GM21360 (cell line): ENCODE measurements around the gene OARD1.
A peak's percentile ranks its signal among the peaks of the same experiment; 100 is the strongest.

Source experiments
- ATAC-seq: cut with Tn5 transposase; IDR thresholded peaks from one replicate; pipeline ENCODE4 v1.9.1; 2021; ENCODE audit warnings: mild to moderate bottlenecking, moderate library complexity; ENCODE audit not compliant: unreplicated experiment

The OARD1 gene

DNA sequence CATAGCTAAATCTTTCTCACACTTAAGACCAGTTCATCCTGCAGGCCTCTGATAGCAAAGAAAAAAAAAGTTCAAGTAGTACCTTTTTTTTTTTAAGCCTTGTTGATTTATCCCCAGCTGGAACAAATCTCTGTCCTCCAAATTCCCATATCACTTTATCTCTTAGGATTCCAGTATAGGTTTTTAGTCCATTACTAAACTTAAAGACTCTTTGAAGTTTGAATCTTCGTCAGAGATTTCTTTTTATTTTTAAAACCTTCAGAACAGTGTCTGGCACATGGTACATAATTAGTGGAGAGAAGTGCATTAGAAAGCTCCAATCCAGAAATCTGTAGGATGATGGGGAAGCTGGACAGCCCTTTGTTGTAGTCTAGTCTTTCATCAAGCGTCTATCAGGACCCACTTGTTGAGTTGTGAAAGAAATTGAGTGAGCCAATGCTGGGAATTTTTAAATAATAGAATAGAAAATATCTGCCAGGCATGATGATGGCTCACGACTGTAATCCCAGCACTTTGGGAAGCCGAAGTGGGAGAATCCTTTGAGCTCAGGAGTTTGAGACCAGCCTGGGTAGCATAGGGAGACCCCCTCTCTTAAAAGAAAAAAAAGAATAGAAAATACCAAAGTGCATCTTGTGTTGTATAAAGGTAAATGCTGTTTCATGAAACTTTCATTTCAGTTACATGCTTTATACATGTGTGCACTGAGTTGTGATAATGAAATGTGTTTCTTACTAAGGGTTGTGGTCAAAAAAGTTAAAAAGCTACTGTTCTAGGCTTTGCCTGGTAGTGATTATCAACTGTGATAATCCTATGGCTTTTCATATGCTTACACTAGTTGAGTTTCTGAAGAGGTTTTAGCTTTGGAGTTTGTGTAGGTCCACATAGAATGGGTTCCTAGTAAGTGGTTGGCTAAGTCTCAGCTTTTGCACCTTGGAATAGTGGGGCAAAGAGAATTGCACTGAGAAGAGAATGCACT, 3.8 kb upstream of the OARD1 start:
- ATAC-seq: no peak

DNA sequence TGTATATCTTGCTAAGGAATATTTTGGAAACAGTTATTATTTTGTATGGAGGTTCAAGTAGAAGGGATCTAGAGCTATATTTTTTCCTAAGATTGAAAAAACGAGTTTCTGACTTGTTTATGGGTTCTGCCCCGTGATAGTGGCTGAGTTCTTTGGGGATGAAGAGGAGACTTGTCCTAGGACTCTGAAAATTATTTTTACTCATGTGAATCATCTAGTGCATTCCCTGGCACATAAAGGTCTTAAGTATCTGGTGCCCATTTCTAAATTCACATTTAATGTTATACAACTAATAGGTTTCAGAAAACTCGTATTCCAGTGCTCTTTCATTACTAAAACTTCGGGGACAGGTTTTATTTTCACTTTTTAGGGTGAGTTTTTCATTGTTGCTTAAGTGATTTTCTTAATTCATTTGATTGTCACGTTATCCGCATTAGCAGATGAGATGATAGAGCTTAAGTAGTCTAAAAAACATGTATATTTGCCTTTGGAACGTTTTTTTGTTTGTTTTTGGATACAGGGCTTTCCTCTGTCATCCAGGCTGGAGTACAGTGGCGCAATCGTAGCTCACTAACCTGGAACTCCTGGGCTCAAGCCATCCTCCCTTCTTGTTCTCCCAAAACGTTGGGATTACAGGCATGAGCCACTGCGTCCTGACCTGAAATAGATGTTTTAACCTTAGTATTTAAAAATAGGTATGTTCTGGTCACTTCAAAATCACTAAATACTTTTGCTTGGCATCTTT, 2.7 kb upstream of the OARD1 start:
- ATAC-seq: no peak

DNA sequence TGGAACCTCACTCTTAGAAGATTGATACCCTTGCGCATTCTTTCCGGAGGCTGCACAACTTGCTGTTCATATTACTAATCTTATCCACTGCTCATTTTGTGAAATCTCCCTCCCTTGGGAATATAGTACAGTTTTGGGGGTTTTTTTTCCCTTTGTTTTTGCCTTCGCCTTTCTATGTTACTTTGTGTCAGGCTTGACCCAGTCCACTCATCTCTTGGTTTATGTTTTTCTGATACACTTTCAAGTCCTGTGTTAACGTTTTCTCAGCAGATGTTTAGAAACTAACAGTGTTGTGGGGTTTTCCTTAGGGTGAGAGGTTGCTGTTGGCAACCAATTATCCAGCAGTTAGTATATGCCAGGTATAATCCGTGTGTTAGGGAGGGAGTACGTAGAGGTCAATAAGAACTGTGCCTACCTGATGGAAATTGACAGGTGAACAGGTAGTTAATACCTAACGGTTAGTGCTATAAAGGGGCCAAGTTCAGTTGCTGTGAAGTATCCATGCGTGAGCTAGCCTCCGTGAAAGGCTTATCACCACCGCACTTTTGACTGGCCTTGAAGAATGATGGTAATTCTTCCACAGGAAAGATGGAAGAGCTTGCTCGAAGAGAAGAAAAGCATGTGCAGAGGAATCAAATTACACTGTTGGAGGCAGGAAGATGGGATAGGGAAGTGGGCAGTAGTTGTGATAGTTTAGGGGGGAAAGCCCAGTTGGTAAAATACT, 2.0 kb upstream of the OARD1 start:
- no peak for ATAC-seq

DNA sequence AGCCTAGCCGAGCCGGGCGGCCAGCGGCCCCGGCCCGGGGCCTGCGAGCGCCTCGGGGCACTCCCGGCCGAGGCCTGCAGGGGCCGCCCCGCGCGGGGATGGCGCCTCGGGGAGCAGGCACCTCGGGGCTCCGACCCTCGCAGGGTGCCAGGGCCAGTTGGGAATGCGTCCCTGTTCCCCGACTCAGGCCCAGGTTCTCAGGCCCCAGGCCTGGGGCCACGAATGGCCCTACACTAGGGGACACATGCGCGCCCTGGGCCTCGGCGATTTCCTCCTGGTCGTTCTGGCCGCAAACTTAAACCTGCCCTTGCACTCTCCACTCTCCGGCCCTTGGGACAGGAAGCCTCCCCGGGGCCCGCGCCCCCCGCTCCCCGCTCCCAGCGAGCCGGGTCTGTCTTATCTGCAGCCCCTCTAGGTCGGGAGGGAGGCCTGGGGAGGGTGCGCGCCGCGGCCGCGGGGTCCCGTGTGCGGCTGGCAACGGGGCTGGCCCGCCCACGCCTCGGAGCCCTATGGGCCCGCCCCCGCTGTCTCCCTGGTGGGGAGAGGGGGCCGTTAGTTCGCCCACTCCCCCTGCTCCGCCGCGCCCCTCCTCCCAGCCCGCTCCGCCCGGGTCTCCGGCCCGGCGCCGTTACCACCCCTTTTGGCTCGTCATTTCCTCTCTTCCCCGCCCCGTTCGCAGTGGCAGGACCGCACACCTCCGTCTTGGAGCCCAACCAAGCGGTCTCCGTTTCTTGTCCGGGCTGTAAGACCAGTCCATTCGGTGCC, 1.2 kb upstream of the OARD1 start:
- peak; percentile 21 for ATAC-seq

DNA sequence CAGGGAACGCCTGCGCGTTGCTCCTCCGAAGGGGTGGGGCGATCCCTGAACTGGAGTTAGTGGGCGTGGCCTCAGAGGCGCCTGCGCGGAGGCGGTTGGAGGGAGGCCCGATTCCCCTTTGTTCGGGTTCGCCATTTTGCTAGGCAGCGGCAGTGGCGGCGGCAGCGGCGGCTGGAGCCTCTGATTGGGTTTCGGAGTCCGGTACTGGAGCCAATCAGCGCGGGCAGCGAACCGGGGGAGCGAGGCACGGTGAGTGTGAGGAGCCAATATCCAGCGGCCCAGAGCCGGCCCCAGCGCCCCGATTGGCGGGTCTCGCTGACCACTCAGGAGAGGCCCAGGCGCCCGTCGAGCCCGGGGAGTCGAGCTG, 663 bp upstream of the OARD1 start, which contains the start of gene NFYA:
Gene NFYA, plus strand, starts transcription at position 139 of the 367 bp plus-strand sequence. CDS start 6,116 bp downstream, outside the sequence.
- peak; percentile 62 for ATAC-seq

DNA sequence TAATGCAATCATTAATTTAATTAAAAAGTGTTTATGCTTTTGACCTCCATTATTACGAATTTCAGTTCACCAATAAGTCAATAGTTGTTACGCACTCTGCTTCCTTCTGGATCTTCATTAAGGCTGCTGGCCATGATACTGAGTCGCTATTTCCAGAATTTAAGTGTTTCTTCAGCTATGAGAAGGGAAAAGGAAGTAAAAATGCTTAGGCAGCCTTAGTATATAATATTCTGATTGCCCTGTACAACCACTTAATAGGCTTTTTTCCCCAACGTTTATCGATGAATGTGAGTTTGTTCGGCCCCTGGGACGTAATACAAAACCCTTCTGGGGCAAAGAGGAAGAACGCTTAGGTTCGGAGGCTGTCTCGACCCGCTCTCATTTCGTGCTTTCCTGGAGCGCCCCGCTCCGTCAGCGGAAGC, 644 bp downstream of the OARD1 start:
- ATAC-seq: no peak

DNA sequence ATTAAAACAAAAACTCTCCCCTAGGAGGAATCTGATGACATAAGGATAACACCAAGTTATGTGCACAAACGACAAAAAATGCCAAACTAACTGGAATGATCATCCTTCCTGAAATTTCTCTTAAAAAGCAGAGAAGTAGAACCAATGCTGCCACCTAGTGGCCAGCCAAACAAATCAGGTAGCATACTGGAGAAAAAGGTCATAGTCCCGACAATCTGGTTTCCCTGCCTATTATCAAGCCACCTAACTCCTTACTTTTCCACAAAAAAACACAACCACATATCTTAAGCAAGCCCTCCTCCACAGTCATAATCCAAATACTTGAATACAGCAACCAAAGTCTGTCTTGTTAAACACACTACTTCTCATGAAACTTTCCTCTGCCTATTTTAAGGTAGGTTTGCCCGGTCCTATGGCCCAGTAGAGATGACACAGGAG, 5.3 kb downstream of the OARD1 start:
- no peak for ATAC-seq

DNA sequence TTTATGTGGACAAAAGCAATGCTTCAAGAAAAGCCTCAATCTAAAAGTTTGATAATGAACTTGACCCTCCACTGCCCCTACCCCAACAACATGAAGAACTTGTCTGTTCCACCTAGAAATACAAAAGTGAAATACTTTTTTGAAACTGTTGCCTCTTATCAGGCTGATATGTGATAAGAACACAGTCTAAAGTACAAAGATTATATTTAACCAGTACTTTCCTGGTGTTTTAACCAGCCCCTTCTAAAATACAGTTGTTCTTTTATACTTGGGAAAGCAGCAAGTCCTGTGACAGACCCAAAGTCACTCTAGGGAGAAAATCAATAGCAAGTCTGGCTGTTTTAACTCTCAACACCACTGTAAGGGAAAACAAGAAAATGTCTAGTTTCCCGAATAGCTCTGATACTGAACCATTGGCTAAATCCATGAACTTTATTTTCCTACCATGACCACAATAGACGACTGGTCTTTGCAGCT, 6.6 kb downstream of the OARD1 start:
- ATAC-seq: no peak

DNA sequence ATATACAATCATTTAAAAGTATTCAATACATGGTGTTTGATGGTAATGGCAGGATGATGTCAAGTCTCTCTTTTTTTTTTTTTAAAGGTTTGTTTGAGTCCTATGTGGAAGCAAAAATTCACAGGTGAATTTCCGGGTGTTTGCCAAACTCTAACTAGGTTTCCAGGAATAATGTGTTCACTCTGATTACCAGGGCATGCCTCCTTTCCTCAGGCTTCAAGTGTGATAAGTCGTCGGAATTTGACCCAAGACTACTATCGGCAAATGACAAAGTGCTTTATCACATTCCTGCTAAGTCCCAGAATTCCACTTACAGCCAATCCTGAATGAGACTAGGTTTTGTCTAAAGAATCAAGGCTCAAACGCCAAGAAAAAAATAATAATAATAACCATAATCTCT, 7.3 kb downstream of the OARD1 start:
- ATAC-seq: no peak

DNA sequence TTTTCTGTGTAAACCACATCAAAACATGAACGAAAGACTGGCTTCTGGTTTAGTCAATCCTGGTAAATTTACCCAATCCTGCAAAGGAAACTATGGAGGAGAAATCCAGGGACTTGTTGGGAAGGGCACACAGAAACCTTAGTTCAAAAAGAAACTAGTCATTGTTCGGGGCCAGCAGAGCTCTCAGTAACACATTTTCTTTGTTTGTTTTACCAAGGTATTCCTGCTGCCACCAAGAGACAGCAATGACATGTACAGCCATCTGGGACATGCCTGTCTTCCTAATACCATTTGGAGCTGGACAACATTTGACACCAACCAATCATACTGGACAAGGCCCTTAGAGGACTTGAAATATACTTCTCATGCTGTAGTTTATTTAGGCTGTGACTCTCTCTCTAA, 8.3 kb downstream of the OARD1 start:
- ATAC-seq: no peak

DNA sequence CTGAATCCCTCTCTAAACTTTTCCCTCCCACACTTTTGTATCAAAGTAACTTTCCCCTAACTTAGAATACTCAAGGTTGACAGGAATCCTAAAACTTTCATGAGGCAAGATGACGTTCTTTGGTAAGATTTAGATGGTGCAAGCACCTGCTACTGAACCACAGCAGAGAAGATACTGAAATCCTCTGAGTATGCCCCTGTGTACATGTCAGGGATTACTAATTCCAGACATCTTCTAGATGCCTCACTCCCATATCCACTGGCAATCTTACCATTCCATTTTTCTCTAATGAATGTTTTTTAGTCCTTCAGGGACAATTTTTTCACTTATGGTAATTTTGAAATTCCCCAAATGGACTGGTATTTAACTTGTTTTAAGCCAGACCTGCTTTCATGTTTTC, 10.1 kb downstream of the OARD1 start:
- no peak for ATAC-seq

DNA sequence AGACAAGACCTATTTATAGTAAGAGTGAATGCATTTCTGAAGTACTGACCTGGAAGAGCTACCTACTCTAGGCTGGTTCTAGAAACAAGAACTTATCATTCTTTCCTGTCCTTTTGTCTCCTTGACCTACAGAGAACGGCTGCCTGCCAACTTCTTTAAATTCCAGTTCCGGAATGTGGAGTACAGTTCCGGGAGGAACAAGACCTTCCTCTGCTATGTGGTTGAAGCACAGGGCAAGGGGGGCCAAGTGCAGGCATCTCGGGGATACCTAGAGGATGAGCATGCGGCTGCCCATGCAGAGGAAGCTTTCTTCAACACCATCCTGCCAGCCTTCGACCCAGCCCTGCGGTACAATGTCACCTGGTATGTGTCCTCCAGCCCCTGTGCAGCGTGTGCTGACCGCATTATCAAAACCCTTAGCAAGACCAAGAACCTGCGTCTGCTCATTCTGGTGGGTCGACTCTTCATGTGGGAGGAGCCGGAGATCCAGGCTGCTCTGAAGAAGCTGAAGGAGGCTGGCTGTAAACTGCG, 10.9 kb downstream of the OARD1 start:
- ATAC-seq: no peak

DNA sequence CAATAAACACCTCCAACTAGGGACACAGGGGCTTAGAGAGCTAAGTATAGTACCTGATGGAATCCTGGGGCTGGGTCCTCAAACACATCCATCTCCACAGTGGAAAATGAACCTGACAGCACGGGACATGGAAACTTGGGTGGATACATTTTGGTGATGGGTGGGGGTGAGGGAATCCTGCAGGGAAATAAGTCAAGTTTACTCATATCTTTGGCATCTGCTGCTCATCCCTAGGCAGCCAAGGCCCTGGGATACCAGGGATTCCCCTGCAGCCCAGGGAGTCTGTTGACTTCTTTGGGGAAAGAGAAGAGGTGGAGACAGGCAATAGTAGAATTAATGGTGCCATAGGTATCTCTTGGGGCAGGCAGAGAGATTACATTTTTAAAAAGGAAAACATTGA, 12.6 kb downstream of the OARD1 start:
- ATAC-seq: no peak

DNA sequence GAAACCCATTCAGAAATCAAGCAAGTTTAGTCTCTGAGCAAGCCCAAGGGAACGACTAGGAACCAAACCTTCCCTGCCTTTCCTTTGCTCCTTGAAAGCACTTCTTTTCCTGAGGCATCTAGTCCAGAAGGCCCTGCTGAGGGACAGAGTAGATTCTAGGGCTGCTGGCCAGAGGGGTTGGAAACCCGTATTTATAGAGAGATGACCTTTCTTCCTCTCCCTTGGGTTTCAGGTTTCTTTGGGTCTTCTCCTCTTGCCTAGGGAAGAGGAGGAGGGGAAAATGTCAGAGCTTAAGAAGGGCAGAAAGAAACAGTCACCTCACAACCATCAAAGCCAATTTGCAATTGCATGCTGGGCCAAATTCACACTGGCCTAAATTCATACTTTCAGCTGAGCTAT, 13.4 kb downstream of the OARD1 start:
- ATAC-seq: no peak

DNA sequence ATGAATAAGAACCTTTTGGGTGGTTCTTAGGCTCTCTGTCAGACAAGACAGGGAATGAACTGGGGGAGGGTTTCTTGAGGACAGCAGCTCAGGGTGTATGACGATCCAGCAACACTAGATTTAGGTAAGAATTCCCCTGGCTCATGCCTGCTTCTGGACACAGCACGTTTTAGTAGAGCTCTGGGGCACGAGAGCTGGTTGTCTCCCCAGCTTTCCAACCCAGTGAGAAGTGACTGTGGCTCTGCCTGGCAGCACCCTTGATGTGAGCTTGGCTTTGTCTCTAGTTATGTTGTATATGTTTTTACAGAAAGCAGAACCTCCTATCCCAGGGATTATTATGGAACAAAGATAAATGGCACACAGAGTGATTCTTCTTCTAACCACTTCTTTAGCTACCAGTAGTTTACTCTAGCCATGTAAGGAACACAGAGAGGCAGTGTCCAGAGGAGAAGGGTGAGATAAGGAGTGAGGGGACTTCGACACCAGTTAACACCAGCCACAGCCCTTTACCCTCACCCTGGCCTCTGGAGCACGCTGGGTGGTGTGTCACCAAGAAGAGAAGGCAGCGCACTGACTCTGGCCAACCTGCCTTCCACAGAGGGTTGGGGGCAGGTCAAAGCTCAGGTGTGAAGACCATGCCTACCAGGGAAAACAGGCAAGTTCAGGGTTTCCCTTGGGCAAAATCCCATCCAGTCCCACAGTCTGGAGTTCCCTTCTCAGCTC, 15.2 kb downstream of the OARD1 start:
- no peak for ATAC-seq

DNA sequence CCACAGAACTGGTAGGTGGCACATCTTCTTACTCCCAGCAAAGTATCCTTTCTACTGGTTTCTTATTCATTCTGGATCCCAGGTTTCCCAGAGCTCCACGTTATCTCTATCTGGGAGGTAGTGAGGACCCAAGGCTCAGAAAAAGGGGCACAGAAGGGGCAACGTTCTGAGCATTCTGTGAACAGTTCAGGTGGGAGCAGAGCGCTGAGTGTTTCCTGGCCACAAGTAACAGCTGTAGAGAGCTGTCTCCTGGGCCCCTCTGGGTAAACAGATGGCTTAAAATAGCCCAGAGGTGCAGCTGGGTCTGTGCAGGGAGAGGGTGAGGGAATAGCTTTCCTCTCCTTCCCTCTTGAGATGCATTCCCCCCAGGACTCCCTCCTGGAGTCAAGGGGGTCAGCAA, 17.0 kb downstream of the OARD1 start:
- ATAC-seq: no peak

DNA sequence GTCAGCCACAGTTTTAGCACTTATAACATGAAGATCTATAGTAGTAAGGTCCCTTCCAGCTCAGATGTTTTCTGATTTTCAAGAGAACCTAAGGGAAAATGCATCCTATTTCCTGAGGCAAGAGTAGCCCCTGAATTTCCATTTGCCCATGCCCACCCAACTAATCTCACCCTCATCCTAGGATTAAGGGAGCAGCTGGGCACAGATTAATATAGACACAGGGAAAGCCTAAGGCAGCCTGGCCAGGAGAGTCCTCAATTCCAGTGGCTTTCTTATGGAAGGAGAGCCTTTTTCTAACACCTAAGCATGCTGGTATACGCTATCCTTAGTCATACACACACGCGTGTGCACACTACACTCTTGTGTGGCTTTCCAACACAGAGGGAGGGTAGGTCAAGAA, 17.6 kb downstream of the OARD1 start:
- no peak for ATAC-seq

DNA sequence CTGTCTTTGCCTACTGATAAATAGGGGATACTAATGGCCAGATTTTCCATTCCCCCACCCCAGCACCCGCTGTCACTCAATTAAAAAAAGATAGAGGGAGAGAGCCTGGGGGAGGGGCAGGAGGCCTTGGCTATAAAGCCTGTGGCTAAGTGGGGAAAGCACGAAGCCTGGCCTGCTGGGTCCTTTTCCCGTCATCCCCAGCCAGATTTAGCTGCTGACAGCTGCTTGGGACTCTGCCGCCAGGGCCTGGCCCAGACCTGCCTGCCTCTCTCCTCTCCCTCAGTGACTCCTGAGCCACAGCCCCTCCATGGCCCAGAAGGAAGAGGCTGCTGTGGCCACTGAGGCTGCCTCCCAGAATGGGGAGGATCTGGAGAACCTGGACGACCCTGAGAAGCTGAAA, 19.1 kb downstream of the OARD1 start, which contains the start of gene APOBEC2:
Gene APOBEC2, plus strand, starts transcription at position 162 of the 400 bp plus-strand sequence. Its CDS starts 146 bp downstream, at position 308.
- no peak for ATAC-seq

DNA sequence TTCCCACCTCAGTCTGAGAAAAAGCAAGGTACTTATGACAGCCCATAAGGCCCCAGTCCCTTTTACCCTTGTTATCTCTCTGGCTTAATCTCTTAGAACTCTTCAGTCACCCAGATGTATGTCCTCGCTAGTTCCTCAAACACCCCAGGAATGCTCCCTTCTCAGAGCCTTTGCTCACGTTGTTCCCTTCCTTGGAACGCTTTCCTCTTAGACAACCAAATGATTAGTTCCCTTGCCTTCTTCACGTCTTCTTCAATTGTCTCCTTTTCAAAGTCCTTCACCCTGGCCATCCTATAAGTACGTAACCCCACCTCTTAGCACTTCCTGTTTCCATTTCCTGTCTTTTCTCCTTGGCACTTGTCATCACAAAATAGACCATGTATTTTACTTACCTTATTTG, 20.3 kb downstream of the OARD1 start:
- no peak for ATAC-seq
